Measurements from ENCODE around the gene SGPL1. TPM values are rescaled to one million over a fixed set of nuclear protein-coding genes. Genes with fewer than 3 reads are reported as not detected.

The SGPL1 gene
- total RNA-seq, 2 experiments from 2014 or later = 15.1 to 16.9 TPM

DNA sequence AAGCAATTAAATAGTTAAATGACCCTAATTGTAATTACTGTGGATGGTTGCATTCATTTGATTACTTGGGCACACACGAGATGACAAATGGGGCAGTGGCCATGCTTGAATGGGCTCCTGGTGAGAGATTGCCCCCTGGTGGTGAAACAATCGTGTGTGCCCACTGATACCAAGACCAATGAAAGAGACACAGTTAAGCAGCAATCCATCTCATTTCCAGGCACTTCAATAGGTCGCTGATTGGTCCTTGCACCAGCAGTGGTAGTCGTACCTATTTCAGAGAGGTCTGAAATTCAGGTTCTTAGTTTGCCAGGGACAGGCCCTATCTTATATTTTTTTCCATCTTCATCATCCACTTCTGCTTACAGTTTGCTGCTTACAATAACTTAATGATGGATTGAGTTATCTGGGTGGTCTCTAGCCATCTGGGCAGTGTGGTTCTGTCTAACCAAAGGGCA, 64.4 kb downstream of the SGPL1 start:
- Mint-ChIP-seq H3K27me3 (no peaks in the 10 kb centered on the region), H3K36me3 (ENCODE audit: low read depth) (peaks cover 48% of the 10 kb centered on the region), H3K4me3 (no peak overlapping the region), H3K27ac (no peak overlapping the region), H3K9me3 (no peaks in the 10 kb centered on the region), H3K4me1 (ENCODE audit: low read depth) (peaks cover 4% of the 10 kb centered on the region)
- Histone ChIP-seq H3K27me3 (ENCODE audit: control insufficient read depth in 1 of 2, insufficient read depth in 2 of 2, low read length in 2 of 2) (no peaks in the 10 kb centered on the region), H3K27ac (ENCODE audit: low read depth in 1 of 2, low read length in 2 of 2) (no peak overlapping the region), H3K36me3 (ENCODE audit: insufficient read depth, low read length) (peaks cover 2% of the 10 kb centered on the region), H3K4me3 (ENCODE audit: low read length) (no peak overlapping the region), H3K9me3 (ENCODE audit: control insufficient read depth in 1 of 2, insufficient read depth in 1 of 2, low read length in 2 of 2) (no peaks in the 10 kb centered on the region), H3K4me1 (ENCODE audit: insufficient read depth, low read length) (no peaks in the 10 kb centered on the region)
- intact Hi-C loops (cut with DNase I, micrococcal nuclease) = loop anchor here (1.0 to 5.0 kb wide), 4 partner anchors 65 to 663 kb away; partner anchors contain the start of gene SGPL1 (in 2 of the 2)
- CTCF ChIA-PET = interaction anchor here (0.8 to 1.6 kb wide), 2 partner anchors 64 to 418 kb away, joined by 3 to 6 read pairs; partner anchors contain the start of gene SGPL1
- POLR2A ChIA-PET = no interaction called here
- TF ChIP-seq CTCF (IDR thresholded peaks at IDR 0.05) = peak; percentile 95
- ATAC-seq (ENCODE audit: poor library complexity) (peak; percentile 96), DNase-seq (peak; percentile 53 to 87 (median 66))

DNA sequence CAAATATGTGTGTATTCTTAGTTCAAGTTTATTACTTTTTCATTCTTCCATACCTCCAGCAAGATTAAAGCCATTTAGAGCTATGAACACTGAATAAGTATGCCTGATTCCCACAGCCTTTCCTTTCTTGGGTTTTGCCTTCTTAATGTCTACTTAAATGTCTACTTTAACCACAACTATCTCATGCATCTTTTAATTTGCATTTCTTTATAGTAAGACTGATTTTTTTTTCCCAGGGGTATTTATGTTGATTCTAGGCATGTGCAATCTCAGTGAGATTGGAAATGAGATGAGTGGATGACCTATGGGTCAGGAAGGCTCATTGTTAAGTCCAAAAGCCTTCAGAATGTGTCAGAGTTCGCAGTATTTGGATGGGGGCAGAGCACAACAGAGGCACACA, 69.0 kb downstream of the SGPL1 start:
- Mint-ChIP-seq H3K4me1 (ENCODE audit: low read depth) (peaks cover 15% of the 10 kb centered on the region), H3K36me3 (ENCODE audit: low read depth) (peaks cover 16% of the 10 kb centered on the region), H3K4me3 (peak overlapping the region; percentile 36), H3K27me3 (no peaks in the 10 kb centered on the region), H3K9me3 (no peaks in the 10 kb centered on the region), H3K27ac (no peak overlapping the region)
- H3K9me3 ChIP-seq (ENCODE audit: control insufficient read depth in 1 of 2, insufficient read depth in 1 of 2, low read length in 2 of 2) = no peaks in the 10 kb centered on the region
- no peak for TF ChIP-seq CTCF (IDR thresholded peaks at IDR 0.05)
- DNase-seq = no peak
- peaks cover 14% of the 10 kb centered on the region for H3K4me1 ChIP-seq (ENCODE audit: insufficient read depth, low read length)
- H3K4me3 ChIP-seq (ENCODE audit: low read length) = no peak overlapping the region
- peaks cover 5% of the 10 kb centered on the region for H3K36me3 ChIP-seq (ENCODE audit: insufficient read depth, low read length)
- intact Hi-C loops (cut with DNase I, micrococcal nuclease) = loop anchor here in 1 of 2 experiments (5.0 kb wide), 2 partner anchors 652 to 667 kb away; partner anchors contain the start of gene PPA1
- POLR2A ChIA-PET = no interaction called here
- CTCF ChIA-PET = interaction anchor here (1.3 kb wide), 1 partner anchor 69 kb away, joined by 3 read pairs; the partner anchor contains the start of gene SGPL1
- no peak overlapping the region for H3K27ac ChIP-seq (ENCODE audit: low read depth in 1 of 2, low read length in 2 of 2)
- no peaks in the 10 kb centered on the region for H3K27me3 ChIP-seq (ENCODE audit: control insufficient read depth in 1 of 2, insufficient read depth in 2 of 2, low read length in 2 of 2)
- ATAC-seq (ENCODE audit: poor library complexity) = no peak

- CTCF ChIA-PET = no interaction called here
- Histone ChIP-seq H3K27me3 (ENCODE audit: control insufficient read depth in 1 of 2, insufficient read depth in 2 of 2, low read length in 2 of 2) (no peaks in the 10 kb centered on the region), H3K9me3 (ENCODE audit: control insufficient read depth in 1 of 2, insufficient read depth in 1 of 2, low read length in 2 of 2) (no peaks in the 10 kb centered on the region), H3K4me3 (ENCODE audit: low read length) (no peak overlapping the region), H3K4me1 (ENCODE audit: insufficient read depth, low read length) (peaks cover 14% of the 10 kb centered on the region), H3K36me3 (ENCODE audit: insufficient read depth, low read length) (peaks cover 5% of the 10 kb centered on the region), H3K27ac (ENCODE audit: low read depth in 1 of 2, low read length in 2 of 2) (no peak overlapping the region)
- peaks cover 11% of the 10 kb centered on the region for H3K4me1 Mint-ChIP-seq (ENCODE audit: low read depth)
- H3K27me3 Mint-ChIP-seq = no peaks in the 10 kb centered on the region
- H3K27ac Mint-ChIP-seq = peak overlapping the region; percentile 69
- peak overlapping the region; percentile 12 for H3K4me3 Mint-ChIP-seq
- H3K9me3 Mint-ChIP-seq = no peaks in the 10 kb centered on the region
- DNase-seq = no peak
- peaks cover 9% of the 10 kb centered on the region for H3K36me3 Mint-ChIP-seq (ENCODE audit: low read depth)
- no peak for TF ChIP-seq CTCF (IDR thresholded peaks at IDR 0.05)
- intact Hi-C loops (cut with DNase I, micrococcal nuclease) = loop anchor here in 1 of 2 experiments (5.0 kb wide), 1 partner anchor 653 kb away; the partner anchor contains the start of gene PPA1
- no peak for ATAC-seq (ENCODE audit: poor library complexity)
- POLR2A ChIA-PET = no interaction called here
Measured at GRCh38 chr10:70885481-70885880, 69.7 kb downstream of the SGPL1 start.
